Activated naive CD4-positive, alpha-beta T cell treated with Interleukin-2 at 50 U/mL for 16 hours (primary cell): ENCODE results near the gene POLD4.

Experiments used
- DNase-seq: peaks from one replicate; pipeline ENCODE4 v3.0.0-alpha.2; 2020

Gene POLD4

DNA sequence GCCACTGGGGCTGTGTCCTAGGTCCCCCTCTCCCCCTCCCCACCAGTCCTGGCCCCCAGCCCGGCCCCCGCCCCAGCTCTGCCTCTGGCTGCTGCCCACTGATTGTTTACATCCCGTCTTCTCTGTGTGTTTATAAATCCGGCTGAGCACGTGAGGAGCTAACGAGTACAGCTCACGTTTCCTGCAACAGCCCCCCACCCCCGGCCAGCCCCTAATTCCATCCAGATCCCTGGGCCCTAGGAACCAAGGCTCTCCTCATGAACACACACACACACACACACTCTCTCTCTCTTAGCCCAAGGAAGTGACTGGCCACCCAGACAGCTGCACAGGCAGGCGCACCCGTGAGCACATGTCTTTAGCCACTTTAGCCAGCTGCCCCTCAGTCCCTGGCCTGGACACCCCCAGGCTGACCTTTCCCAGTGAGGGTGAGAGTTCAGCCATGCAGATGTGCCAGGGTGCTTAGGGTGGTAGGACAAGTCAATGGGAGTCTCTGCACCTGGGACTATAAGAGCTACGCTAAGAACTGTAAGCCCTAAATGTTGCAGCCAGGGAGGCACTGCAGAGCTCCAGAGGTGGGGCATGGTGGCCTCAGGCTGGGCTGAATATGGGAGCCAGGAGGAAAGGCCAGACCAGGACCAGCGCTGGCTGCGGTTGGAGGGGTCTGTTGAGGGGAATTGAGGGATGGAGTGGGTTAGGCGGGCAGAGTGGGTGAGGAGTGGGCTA, 17.2 kb upstream of the POLD4 start:
- DNase-seq = no peak

DNA sequence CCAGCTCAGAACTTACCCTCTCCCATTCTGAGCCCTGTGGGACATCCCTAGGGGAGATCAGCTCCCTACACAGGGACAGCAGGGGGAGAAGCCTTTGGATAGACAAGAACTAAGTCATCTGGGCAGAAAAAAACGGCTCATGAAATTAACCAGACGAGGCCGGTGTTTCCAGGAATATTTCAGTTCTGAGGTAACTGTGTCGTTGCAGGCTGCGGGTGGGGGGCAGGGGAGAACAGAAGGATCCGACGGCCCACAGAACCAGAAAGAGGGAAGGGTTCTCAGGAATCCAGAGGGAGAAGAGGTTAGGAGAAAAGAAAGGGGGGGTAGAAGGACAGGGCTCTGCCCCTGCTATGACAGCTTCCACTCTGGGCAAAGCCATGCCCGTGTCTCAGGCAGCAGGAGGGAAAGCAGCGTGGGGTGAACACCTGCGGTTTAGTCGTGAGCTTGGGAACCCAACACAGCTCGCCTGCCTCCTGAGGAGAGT, 16.5 kb upstream of the POLD4 start:
- no peak for DNase-seq

DNA sequence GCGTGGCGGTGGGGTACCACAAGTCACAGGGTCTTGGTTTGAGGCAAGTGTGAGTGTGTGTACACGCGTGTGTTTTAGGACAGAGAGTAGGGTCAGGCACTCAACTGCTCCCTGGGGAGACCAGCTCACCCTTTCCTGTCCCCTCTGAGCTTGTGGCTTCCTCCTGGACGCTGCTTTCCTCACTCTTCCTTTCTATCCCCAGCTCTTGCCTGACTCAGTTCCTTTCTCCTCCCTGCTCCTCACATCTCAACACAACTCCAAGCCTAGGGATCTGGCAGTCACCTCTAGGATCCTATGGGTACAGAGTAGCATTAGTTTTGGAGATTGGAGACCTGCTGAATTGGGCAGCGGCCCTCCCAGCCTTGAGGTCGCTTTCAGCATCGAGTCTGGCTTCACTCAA, 15.9 kb upstream of the POLD4 start:
- DNase-seq = no peak

DNA sequence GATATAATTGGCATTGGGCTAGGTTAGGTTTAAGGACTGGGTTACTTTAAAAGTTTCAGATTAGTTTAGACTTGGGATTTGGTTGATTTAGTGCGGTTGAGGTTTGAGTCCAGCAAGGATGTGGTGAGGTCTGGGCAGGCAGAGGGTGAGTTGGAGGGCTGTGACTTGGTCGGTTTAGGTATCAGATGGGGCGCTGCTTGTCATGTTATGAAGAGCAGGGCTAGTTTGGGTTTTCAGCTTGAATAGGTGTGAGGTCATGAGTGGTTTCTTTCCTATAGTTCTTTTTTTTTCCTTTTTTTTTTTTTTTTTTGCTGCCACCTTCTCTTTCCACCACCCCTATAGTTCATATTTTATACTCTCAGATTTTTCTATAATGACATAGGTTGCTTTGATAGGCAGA, 15.3 kb upstream of the POLD4 start:
- no peak for DNase-seq

DNA sequence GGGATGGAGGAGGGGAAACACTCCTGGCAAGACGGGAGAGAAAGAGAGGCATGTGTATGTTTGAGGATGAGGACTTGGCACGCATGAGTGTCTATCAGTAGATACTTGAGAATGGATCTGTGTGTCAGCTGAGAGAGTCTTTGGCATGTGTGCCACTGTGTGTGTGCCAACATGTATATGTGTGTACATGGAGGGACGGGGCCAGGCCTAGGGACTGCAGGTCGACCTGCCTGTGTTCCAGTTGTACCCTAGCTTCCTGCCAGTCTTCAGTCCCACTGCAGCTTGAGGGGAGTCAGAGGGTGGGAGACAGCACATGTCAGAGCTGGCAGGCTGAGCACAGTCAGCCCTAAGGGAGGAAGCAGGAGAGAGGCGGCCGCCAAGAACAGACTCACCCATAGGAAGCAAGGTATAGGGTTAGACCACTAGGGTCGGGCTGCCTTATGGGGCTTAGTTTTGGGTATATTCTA, 14.4 kb upstream of the POLD4 start:
- no peak for DNase-seq

DNA sequence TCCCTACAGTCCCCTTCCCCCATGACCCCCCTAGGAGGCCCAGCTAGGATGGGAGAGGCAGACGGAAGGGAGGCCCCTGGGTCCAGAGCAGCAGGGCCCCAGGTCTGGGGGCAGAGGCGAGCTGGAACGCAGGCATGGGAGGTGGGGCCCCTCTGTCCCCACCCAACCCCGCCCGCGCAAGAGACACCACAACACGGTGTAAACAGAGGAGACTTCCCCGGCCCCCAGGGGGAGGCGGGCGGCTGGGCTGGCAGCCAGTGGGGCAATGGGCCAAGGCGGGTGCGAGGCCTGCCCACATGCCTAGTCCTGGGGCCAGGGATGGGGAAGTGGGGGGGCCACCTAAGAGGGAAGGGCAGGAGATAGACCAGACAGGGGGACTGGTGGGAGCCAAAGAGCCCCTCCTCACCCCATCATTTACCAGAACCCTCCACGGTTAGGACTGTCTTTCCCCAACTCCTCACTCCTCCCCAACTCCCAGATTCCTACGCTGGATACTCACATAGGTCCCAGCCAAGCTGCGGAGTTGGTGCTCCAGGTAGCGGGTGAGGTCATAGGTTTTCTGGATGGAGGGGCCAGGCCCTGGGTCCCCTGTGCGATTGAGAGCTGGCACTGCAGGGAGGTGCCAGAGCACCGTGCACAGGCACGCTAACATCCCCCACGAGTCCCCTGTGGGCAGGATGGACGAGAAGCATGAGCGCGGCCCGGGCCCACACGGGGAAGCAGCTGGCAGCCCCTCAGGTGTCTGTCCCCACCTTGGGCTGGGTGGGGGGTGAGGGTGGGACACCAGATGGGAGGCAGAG, 13.8 kb upstream of the POLD4 start:
- DNase-seq = no peak

DNA sequence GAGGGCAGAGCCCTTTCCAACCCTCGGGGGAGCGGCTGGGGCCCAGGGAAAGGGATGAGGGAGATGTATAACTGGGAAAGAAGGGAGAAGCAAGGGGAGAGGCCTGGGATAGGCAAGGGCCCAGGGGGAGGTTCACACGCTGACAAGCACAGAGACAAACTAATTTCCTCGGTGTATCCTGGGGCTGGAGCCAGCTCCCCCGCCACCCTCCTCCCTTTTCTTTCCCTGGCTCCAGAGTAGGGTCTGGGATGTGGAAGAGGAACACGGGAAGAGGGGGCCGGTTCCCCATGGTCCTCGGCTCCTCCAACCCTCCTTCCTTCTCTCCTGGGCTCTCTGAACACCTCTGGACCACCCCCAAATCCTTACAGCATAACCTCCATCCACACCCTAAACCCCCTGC, 13.2 kb upstream of the POLD4 start:
- DNase-seq = no peak

DNA sequence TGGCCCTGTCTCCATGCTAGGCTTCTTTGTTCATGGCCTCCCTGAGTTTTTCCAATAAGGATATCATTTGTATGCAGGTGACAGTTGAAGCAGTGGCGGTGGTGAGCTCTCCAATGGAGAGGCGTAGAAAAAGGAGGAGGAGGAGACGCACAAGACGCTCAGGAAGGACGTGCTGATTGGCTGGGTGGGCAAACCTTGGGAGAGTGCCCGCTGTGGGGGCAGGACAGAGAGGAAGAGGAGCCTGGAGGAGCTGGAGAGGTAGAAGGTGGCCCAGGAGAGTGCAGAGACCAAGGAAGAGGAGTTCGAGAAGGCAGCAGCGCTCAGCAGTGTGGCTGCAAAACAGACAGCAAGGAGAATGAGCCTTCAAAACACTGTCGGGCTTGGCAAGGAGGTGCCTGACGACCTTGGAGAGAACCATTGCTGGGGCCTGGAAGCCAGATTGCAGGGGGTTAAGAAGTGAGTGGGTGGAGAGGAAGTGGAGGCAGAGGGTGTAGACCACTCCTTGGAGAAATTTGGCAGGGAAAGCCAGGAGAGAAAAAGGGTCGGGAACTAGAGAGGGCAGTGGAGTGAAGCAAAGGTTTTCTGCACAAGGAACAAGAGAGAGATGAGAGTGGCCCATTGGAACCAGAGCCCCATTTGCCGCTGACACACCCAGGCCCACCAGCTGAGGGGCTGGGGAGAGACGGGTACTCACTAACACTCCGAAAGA, 12.5 kb upstream of the POLD4 start:
- no peak for DNase-seq

DNA sequence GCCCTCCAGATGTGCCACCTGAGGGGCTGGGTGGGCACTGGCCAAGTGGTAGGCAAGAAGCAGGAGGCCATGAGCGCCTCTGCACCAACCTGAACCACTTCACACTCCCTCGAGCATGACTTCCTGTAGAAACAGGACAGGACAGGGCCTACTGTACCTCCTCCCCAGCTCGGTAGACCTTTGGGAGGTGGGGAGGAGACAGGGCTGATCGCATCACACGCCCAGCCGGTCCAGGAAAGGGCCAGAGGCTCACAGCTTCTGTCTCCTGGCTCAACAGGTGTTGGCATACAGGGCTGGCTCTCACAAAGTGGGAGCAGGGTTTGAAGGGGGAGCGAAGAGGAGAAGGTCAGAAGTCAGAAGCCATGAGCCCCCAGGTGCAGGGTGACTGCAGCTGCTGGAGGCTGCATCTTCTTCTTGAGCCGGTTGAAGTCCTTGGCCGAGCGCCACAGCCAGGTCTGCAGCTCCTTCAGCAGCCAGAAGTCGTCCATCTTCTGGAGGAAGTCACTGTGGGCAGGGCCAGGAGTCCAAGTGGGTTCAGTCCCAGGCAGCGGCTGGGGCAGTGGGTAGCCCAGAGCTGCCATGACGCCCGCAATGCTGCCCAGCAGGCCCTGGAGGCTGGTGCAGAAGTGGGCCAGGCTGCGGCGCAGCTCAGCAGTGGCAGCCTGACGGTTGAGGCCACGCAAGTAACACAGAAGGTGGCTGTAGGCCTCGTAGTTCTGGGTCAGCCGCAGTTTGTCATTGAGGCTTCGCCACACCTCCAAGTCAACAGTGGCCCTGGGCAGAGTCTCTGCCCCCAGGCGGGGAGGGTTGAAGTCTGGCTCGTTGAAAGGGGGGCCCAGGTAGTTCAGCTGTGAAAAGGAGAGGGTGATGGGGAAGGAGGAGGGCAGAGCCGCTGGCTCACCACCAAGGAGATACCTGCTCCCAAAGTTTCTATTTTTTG, 11.7 kb upstream of the POLD4 start:
- DNase-seq = no peak

DNA sequence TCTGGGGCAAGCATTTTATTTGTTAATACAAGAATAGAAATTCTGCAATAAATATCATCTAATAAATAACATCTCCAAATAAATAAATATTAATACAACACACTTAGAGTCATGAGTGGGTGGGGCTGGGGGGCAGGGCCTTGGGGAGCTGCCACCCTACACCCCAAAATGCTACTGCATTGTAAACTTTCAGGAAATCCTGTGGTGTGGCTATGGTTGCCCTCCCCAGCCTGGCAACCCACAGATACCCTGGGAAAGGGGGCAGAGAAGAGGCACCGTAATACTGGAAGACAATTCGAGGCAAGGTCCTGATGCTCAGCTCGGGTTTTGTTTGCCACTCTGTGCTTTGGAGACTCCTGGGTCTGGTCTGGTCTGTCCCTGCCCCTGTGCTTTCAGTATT, 10.8 kb upstream of the POLD4 start:
- DNase-seq = no peak

DNA sequence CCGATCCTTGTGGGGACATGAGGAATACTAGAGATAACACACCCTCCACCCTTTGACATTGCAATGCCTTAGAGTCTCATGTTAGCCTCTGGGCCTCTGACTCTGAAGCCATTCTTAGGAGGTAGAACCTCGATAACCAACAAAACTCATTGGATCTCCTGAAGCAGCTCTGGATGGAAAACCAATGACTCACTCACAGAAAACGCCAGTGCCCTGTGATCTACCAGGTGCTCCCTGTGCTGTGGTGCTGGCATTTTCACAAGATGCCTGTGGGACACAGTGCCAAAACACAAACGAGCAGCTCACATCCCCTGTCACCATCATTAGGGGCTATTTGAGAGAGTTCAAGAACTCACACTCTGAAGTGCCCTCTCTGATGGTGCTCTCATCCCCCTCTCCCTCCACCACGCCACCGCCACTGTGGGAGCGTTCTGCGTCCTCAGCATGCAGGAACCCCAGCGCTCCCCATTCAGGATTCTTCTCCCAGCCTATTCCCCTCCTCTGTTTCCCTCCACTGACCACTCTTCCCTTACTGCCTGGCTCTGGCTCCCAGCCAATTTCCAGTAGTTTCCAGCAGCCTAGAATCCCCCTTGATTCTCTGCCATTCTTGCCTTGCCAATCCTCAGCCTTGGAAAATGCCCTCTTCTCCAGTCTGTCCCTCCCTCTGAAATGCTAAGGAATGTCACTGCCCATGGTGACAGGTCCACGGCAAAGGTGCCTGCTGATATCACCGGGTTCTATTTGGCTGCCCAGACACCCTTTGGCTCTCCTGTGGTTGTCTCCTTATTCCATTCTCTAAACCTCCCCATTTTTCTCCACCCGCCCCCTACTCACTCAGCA, 4.7 kb upstream of the POLD4 start:
- no peak for DNase-seq

DNA sequence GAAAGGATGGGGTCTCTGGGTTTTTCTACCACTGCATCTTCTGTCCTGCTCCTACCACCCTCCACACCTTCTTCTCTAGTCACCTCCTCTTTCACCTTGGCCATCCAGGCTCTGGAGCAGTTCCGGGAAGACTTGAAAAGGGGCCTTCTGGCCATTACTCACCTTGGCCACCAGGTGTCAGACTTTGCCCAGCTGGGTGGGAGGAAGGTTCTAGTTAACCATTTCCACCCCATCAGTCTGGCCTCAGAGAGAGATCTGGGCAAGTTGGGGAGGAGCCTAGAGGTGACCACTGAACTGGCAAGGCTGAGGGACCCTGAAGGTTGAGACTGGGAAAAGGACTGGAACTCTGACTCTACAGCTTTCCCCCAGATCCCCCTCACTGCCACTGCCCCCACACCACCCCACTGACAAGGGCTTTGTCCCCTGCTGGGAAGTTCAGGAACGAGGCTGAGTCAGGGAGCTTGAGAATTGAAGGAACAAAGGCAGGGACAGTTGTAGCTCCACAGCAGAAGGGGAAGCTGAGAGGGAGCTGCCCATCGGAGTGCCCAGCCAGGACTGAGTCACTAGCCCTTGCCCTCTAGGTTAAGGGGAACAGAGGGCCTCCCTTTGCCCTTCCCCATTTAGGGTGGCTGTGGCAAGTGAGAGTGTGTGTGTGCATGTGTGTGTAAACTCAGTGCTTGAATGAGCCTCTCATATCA, 3.7 kb upstream of the POLD4 start:
- peak; percentile 70 for DNase-seq

DNA sequence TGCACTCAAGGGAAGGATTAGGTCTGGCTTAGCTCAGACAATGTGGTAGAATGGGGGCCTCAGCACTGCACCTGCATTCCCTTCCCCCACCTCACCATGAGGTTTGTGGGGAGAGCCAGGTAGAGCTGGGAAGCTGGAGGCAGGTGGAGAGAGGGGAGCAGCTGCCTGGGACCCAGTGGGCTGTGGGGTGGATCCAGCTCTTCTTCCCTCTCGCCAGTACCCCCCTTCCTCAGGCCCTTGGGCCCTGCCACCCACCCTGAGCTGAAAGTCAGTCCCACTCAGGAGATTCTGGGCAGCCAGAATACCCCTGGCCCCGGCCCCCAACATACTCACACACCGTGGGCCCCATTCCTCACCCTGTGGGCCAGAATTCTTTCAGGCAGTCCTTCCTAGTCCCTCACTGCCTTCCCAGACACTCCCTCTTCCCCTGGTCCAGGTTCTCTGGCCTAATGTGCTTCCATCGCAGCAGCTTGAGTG, 3.1 kb upstream of the POLD4 start:
- DNase-seq = no peak

DNA sequence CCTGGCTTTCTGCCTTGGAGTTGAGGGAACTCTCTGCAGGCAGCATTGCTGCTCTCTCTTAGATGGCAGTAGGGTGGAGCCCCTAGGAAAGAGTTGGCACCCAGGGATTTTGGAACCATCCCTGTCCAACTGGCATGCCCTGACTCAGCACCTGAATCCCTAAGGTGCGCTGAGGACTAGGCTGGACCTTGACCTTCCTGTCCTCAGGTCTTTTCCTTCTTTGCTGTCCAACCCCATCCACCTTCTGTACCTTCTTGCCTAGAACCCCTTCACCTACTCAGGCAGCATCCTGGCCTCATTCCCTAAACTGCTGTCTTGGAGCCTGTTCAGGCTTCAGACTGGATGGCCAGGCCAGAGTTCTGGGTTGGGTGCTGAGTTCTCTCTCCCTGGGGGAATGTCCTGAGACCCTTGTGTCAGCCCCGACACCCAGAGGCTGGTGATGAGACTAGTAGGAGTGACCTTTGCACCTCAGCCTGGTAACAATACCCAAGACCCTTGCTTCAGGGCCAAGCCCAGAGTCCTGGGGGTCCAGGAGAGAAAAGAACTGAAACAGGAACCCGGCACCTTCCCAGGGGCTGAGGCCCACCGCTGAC, 2.5 kb upstream of the POLD4 start:
- DNase-seq = no peak

DNA sequence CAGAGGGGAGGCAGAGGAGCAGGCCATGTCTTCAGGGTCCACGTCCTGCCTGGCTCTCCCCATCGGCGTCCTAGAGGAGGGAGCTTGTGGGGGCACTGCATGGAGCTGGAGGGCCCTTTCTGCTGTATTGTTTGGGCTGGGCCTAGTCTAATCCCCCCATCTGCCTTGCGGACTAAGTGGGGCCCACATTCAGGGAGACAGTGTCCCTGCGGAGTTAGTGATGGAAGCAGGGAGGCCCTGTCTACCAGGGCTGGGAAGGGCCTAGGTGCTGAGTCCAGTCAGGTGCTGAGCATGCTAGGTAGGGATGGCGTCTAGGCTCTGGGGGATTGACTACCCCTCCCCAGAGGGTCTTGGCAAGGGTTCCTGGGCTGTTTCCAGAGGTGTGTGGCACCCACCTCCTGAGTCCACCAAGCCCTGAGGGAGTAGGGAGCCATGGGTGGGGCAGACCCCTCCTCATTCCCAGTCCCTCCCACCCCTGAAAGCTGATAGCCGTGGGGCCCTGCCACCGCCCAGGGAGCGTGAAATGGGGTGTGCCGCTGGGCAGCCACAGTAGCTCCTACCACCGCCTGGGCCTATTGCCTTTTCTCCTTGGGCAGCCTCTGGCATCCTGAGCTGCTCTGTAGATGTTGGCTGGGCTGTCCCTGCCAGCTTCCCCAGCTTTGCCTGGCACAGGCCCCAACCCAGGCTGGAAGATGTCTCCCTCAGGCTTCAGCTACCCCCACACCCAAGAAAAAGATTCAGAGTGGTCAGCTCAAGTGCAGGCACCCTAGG, 1.9 kb upstream of the POLD4 start:
- DNase-seq = no peak

DNA sequence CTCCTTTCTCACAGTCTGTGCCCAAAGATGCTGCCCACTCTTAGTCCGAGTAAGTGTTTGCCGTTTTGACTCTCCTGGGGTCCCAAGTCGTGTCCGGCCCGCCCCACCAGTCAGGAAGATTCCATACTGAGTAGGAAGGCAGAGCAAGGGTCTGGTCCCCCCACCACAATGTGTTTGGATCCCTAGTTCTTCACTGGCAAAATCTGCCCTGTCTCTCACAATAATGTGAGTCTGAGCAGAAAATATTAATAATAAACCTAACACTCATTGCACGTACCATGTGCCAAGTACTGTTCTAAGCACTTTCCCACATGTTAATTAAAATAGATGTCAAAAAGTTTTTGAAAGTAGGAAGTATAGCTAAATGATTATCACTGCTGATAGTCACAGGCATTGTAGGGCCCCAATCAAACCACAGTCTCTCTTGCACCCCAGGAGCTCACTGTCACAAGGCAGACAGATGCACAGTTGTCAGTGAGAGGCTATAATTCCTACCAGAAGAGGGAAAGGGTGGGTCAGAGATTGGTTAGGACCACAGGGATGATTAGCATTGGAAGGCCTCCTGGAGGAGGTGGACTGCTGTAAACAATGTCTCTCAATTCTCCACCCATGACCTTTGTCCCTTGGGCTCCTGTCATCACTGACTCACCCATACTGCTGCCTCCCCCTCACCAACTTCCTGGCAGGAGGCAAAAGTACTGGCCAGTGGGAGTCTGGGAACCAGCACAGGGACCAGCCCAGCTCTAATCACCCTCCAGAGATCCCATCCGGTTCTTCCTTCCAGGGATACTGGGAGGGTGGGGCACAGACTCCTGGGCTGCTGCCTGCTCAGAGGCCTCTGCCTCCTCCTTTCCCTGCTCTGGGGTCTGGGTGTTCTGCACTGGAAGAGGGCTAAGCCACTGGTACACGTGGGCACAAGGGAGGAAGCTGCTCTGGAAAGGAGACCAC, 1.0 kb upstream of the POLD4 start:
- no peak for DNase-seq

DNA sequence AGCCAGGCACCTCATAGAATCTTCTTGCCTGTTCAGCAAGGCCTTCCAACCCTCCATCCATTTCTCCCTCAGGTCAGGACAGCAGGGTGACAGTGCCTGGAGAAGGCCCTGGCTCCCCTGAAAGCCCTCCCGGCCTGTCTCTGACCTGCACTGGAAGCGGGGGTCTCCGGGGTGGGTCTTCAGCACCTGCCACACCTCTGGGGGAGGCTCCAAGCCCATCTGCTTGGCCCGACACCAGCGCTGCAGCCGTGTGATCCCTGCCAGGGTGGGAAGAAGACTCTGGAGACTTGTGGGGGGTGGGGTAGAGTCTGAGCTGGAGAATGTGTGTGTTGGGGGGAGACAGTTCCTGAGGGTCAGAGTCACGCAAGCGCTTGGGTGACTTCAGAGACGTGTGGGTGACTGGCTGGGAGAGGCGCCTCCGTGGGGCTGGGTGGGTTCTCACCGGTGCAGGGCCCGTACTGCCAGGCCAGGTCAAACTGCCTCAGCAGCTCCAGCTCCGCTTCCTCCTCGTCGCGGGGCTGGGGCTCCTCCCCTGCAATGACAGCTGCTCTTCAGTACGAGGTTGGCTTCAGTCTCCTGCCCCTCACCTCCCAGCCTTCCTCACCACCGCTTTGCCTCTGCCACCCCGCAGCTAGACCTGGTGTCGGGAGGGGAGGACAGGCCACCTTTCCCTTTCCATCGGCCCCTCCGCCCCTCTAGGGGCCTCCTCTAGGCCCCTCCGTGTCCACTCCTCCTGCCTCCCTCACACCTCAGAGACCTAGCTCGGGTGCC, 615 bp downstream of the POLD4 start:
- DNase-seq = no peak
